HG02763 (cell line): ENCODE results near the gene BHLHE41.

ENCODE experiments used
- ATAC-seq: cut with Tn5 transposase; IDR thresholded peaks from one replicate; pipeline ENCODE4 v1.9.1; 2021; ENCODE audit warnings: mild to moderate bottlenecking, moderate library complexity; ENCODE audit not compliant: unreplicated experiment

BHLHE41 gene

DNA sequence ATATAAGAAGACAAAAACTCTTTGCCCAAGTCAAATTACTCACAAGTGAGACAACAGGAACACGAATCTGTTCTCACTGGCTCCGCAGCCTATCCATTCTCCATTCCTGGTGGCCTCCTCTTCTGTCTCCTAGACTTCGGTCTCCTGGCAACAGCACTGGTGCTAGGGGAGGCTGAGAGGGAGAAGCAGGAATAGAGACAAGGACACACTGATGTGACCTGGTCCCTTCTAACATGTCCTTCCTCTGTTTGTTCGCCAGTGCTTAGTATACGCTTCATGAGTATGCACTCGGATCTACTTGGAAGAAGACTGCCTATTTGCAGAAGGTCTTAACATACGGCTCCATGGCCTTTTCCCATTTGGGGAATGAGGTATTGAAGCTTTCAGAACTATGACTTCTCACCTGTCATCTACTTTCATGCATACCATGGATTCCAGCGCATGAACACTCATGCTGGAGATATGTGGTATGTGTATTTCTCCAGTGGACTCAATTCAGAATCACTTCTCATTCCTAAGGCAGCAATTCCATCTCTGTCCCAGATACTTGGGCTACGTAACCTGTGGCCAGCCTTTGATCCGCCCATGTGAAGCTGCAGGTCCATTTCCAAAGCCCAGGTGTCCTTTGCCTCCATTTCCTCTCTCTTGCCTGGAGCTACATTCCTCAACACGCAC lies 33.9 kb downstream of the BHLHE41 start:
- ATAC-seq = no peak

- peak; percentile 99 for ATAC-seq
Measured at GRCh38 chr12:26088998-26089397, 35.8 kb downstream of the BHLHE41 start.

DNA sequence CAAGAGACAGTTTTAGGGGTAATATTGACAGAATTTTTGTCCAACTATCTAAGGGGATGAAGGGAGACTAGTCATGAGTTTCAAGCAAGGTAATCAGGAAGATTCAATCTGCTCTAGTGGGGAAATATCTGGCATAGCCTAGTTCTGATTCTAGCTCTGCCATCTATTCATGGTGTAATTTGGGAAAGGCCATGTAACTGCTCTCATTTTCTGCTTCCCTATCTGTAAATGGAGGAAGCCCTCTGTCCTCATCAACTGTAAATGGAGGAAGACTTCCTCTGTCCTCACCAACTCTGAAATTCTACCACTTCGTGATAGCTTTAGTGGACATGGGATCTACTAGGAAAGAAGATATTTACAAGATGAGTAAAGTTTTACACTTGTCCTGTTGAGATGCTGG lies 37.9 kb downstream of the BHLHE41 start:
- ATAC-seq = no peak

- ATAC-seq = no peak
Measured at GRCh38 chr12:26080911-26081310, 43.9 kb downstream of the BHLHE41 start.

DNA sequence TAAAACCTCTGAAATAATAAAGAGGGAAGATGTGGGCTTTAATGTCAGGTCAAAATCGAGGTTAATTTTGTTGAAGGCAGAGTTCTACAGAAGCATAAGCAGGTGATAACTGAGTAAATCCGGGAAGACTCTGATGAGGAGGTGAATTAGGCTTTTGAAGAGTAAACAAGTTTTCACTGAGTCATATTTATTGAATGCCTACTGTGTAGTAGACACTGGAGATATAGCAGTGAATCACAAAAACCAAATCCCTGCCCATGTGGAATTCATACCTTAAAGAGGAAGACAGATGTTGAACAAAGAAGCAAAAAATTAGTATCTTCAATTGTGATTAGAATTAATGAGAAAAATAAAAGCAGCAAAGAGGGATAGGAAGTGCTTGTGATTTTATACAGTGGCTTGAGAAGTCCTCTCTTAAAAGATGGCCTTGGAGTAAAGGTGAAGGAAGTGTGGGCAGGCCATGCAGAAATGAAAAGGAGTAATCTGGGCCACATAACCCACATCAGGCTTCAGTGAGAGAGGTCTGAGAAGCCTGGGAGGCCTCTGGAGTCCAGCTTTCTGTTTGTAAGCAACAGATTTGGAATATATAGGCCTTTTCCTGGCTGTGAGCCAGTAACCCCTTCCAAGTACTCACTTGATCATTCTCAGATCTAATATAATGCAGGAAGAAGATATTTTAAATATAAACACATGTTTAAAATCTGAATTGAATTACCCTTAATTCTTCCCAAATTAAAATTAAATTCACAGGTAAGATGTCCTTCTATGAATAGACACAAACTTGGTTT lies 46.7 kb downstream of the BHLHE41 start:
- no peak for ATAC-seq
